ENCODE data around the gene ORAI1.
"Not testable (repeated sequence)": the region's sequence is repeated elsewhere in the genome, so short reads cannot be mapped to it uniquely, and the experiment has no call there.

Gene ORAI1

GRCh38 chr12:121649819-121650353 is 23.6 kb downstream of the ORAI1 start:
- DNase-seq, result peak; percentile 81

- no peak for DNase-seq
Measured at GRCh38 chr12:121651320-121651719, 25.0 kb downstream of the ORAI1 start.

GRCh38 chr12:121652767-121653497 is 26.6 kb downstream of the ORAI1 start:
- DNase-seq, result no peak

- no peak for DNase-seq
Measured at GRCh38 chr12:121653999-121654398, 27.7 kb downstream of the ORAI1 start.

GRCh38 chr12:121656122-121656521 is 29.8 kb downstream of the ORAI1 start:
- DNase-seq, result no peak

GRCh38 chr12:121657305-121658008 is 31.1 kb downstream of the ORAI1 start:
- DNase-seq, result no peak

- DNase-seq, result not testable (repeated sequence)
Measured at GRCh38 chr12:121661353-121662105, 35.2 kb downstream of the ORAI1 start.

GRCh38 chr12:121663610-121663929 is 37.2 kb downstream of the ORAI1 start:
- DNase-seq, result no peak

- DNase-seq, result not testable (repeated sequence)
Measured at GRCh38 chr12:121666829-121667228, 40.5 kb downstream of the ORAI1 start.

GRCh38 chr12:121668750-121669520 is 42.6 kb downstream of the ORAI1 start:
- DNase-seq, result peak; percentile 23

GRCh38 chr12:121669521-121669900 is 43.2 kb downstream of the ORAI1 start, which contains the start of gene MORN3:
Gene MORN3 (minus strand): TSS chr12:121669654. CDS start chr12:121669483, 171 bp downstream.
- DNase-seq, result no peak

GRCh38 chr12:121673013-121673511 is 46.7 kb downstream of the ORAI1 start:
- no peak for DNase-seq

- DNase-seq, result no peak
Measured at GRCh38 chr12:121676190-121676589, 49.9 kb downstream of the ORAI1 start.

- no peak for DNase-seq
Measured at GRCh38 chr12:121678305-121678704, 52.0 kb downstream of the ORAI1 start.

- DNase-seq, result no peak
Measured at GRCh38 chr12:121678716-121679300, 52.5 kb downstream of the ORAI1 start.

- DNase-seq, result not testable (repeated sequence)
Measured at GRCh38 chr12:121679661-121680197, 53.4 kb downstream of the ORAI1 start.

GRCh38 chr12:121688966-121689365 is 62.6 kb downstream of the ORAI1 start:
- no peak for DNase-seq

- DNase-seq, result no peak
Measured at GRCh38 chr12:121689430-121689829, 63.1 kb downstream of the ORAI1 start.
